AG08396 (cell line): ENCODE data around the gene PSMG4.

Experiments
- DNase-seq: peaks from one replicate; pipeline ENCODE4 v3.0.0; 2012; ENCODE audit warnings: low spot score, mixed read lengths

Gene PSMG4

GRCh38 chr6:3258720-3259490 is at the start of gene PSMG4:
Gene PSMG4 (plus strand): TSS chr6:3258947. CDS start chr6:3259023, 76 bp downstream.
- peak; percentile 99 for DNase-seq

GRCh38 chr6:3209114-3210023 is 49.4 kb upstream of the PSMG4 start:
- DNase-seq, result peak; percentile 63

GRCh38 chr6:3210024-3210610 is 48.6 kb upstream of the PSMG4 start:
- no peak for DNase-seq

DNA sequence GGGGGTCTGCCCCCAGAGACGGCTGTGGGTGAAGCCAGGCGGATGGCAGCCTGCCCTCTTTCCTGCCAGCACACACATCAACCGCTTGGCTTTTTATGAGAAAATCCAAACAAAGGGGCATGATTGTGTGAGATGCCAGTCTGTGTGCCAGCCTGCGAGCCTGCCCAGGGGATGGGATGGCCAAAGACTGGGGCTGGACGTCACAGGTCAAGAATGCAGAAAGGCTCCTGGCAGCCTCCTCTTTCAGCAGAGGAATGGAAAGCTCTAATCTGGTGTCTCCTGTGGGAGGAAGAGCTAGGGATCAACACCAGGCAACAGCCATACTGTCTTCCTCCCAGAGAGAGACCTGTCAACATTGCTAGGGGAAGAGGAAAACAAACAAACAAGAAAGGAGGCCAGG is 47.1 kb upstream of the PSMG4 start:
- peak; percentile 31 for DNase-seq

- no peak for DNase-seq
These were observed 46.5 kb upstream of the PSMG4 start for GRCh38 chr6:3212261-3212660.

GRCh38 chr6:3213334-3213695 is 45.4 kb upstream of the PSMG4 start:
- no peak for DNase-seq

DNA sequence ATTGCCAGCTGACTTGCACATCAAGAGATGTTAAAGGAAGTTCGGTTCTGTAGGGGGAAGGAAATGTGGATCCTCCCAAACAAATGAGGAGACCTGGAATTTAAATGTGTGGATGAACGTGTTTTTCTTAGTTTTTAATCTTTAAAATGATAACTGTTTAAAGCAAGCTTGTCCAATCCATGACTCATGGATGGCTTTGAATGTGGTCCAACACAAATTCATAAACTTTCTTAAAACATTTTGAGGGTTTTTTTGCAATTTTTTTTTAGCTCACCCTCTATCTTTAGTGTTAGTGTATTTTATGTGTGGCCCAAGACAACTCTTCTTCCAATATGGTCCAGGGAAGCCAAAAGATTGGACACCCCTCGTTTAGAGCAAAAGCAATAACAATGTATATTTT is 43.8 kb upstream of the PSMG4 start:
- no peak for DNase-seq

DNA sequence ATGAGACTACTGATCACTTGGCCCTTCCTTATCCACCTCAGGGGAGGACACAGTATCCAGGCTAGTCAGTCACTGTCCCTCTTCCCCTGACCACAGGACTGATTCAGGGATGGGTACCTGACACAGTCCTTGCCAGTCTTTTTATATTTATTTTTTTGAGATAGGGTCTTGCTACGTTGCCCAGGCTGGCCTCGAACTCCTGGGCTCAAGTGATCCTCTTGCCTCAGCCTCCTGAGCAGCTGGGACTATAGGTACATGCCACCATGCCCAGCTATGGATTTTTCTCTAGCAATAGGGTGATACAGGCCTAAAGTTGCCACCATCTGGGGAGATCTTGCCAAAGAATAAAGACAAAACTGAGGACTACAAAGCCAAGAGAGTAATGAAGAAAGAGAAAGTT is 41.5 kb upstream of the PSMG4 start:
- DNase-seq, result no peak

DNA sequence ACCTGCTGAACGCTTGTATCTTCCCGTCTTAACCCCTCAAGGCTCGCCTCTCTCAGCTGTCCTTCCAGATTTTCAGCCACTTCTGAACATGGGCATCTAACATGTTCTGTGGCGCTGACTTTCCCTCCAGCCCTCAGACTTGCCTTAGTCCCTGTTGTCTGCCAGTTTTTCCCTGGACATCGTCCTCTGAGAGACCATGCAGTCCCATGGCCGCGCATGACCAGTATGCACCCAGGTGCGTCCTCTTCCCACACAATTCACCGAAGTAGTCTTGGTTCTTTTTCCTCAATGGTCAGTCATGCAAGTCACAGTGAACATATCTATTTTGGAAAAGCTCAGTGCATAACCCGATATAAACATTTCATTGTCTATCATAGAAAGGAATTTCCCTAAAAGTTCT is 40.5 kb upstream of the PSMG4 start:
- DNase-seq, result no peak

GRCh38 chr6:3220366-3220765 is 38.4 kb upstream of the PSMG4 start:
- no peak for DNase-seq

DNA sequence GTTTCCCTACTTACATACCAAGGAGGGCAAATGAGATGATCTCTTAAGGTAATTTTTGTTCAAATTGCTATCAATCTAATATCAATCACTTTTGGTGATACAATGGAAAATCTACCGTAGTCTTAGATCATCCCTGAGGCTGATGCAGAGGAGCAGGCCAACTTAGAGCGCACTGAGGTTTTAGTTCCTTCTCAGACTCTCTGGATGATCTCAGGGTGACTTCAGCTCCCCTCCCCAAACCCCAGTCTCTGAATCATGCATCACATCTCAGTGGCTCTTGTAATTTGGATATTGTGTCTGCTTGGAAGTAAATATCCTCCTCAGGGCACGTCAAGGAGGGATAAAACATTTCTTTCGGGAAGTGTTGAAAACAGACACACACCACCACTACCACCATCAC is 37.2 kb upstream of the PSMG4 start:
- no peak for DNase-seq

- DNase-seq, result no peak
These were observed 36.2 kb upstream of the PSMG4 start for GRCh38 chr6:3222506-3223038.

DNA sequence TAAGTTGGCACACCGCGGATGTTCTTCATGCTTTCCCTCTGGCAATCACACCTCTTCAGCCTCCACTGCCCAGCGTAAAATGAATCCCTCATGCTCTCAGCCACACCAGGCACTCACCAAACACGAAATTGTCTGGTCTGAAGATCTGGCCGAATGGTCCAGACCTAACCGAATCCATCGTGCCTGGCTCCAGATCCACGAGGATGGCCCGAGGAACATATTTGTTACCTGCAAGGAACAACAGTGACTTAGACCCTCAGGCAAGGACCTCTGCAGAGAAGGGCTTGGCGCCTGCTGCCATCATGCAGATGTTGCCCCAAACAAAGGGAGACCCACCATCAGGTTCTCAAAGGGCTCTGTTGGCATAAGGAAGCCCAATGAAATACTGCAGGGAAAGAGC is 32.7 kb upstream of the PSMG4 start:
- no peak for DNase-seq

DNA sequence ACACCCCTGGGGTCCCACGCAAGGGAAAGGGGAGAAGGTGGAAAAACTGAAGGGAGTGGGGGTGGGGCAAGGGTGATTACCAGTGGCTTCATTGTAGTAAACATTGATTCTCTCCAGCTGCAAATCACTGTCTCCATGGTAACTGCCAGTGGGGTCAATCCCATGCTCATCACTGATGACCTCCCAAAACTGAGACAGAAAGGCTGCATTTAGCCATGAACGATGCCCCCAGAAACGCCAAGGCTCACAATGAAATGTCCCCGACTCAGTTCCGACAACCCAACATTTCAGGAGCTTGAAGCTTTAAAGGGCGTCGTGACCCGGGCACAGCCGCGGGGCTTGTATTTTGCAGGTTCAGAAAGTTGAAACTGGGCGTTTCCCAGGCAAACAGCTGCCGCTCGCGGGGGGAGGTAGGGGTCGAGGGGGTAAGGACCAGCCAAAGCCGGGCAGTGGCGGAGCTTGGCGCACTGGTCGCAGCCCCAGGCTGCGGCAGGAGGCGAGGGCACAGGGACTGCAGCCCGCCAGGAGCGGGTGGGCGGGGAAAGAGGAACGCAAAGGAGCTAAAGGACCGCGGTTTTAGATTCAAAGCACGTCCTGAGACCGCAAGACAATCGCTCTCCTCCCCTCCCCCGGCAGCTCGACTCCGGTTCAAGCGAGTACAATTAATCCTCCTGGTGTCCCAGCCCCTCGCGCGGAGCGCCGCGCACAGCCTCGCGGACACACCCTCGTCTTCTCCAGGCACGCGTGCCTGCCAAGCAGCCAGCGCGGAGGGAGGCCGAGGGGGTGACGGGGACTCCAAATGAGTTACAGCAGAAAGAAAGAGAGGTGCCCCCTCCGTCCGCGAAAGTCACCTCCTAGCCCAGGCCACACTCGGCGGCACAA is 32.0 kb upstream of the PSMG4 start:
- peak; percentile 42 for DNase-seq

DNA sequence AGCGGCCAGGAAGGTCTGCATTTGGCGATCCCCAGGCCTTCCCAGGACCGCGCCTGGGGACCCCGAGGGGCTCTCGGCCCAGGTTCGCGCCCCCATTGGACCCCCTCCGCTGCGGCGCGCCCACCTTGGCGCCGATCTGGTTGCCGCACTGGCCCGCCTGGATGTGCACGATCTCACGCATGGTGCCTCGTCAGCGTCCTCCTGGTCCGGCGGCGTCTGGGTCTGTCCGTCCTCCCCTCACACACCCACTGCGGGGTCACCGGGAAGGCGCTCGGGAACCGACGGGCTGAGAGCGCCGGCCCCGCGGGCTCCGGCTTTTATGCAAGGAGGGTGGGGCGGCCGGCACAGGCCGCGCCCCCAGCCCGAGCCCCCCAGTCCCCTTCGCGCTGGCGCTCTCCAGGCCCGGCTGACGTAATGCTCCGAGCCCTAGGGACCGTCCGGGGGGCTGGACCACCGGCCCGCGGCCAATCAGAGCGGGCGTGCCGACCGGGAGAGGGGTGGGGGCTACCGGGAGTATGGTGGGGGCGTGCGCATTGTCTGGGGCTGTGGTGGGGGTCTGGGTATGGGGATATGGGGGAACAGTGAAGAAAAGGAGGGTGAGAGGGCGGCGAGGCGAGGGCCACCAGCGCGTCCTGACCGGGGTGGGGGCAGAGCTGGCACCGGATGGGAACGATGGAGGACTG is 31.2 kb upstream of the PSMG4 start, which contains the start of gene TUBB2B:
TUBB2B (minus strand) TSS at position 291 of the 683 bp plus-strand sequence; CDS start at position 181, 110 bp downstream.
- DNase-seq, result no peak

- DNase-seq, result no peak
These were observed 30.6 kb upstream of the PSMG4 start for GRCh38 chr6:3228046-3228671.

DNA sequence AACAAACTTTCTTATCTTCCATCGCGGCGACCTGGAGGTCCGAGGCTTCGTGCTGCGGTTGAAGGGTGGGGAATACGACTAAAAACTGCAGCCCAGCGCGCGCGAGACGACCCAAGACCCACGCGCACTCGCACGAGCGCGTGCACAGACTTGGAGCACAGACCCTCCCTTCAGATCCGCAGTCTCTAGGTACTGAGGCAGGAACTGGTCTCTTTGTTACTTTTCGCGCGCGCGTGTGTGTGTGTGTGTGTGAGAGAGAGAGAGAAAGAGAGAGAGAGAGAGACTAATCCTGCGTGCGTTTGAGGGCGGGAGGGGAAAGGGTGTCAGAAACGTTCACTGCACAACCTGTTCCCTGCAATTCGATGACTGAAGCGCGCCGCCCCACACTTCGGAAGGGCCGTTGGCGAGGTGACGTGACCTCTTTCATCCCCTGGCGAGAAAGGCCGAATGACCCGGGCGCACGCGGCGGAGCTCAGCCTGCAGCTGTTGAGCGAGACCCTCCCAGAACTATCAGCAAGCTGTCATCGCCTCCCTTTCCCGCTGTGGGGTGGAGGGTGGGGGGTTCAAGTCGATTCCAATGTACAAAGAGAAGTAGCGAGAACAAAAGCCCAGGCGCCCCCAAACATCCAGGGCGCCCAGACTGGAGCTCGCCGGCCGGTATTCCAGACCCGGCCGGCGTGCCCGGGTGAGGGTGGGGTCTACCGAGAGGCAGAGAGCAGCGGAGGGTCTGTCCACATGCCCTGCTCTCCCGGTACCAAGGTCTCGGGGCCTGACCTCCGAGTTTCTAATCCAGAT is 29.8 kb upstream of the PSMG4 start:
- DNase-seq, result no peak

DNA sequence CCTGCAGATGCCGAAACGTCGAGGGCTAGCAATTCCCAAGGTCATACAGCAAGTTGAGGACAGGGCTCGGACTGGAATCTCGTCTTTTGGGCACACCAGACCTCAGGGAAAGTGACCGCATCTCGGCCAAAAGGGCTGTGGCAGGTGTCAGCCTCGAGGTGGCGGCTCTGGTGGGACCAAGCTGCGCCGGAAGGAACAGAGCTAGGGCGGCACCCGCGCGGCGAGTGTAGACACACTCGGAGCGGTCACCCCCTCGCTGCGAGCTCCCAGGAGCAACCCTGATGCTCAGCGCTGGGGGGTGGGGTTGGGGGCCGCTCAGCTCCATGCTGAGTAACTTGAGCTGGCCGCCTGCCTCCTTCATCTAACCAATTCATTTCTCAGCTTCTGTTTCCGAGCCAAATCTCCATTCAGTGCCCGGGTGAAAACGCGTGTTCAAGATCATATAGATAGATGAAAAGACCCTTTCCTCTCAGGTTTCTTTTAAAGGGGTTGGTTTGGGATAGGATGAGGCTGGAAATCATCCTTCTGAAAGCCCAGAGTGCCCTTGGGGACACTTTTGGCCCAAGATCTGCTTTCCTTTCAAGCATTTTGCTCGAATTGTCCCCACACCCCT is 29.1 kb upstream of the PSMG4 start:
- no peak for DNase-seq

DNA sequence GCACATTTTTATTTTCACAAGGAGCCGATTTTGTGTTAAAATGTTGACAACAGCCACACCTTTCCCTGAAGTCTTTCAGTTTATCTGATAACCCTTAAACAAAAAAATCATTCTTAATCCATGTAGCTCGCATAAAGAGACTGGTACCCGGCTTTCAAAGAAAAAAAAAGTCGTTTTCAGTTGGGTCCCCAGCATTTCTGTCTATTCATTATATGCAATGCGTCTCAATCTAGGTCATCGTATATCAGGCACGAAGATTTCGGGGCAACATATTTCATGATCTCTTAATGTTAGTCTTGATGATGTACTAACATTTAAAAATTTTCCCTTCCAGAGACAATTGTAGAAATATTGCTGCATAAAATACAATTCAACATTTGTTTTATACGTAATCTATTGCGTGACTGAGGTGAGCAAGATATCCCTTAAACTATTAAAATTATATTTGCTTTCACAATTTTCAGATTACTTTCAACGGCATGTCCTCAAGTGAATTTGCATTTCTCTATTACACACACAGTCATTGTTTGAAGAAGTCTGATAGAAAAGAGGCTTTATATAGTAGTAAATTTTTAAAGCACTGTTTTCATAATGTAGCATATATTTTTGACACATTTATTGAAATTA is 28.4 kb upstream of the PSMG4 start:
- DNase-seq, result no peak
